GM15510 (cell line): ENCODE measurements around the gene UBE2V1.

Experiments
- POLR2A ChIP-seq: IDR thresholded peaks from 3 replicates; pipeline ENCODE4 v1.6.1; 2011; ENCODE audit warnings: borderline replicate concordance; ENCODE audit not compliant: insufficient read length; ENCODE audit errors: extremely low read depth

Gene UBE2V1

GRCh38 chr20:50111829-50112495, 988 bp downstream of the UBE2V1 start:
- no peak for TF ChIP-seq POLR2A

DNA sequence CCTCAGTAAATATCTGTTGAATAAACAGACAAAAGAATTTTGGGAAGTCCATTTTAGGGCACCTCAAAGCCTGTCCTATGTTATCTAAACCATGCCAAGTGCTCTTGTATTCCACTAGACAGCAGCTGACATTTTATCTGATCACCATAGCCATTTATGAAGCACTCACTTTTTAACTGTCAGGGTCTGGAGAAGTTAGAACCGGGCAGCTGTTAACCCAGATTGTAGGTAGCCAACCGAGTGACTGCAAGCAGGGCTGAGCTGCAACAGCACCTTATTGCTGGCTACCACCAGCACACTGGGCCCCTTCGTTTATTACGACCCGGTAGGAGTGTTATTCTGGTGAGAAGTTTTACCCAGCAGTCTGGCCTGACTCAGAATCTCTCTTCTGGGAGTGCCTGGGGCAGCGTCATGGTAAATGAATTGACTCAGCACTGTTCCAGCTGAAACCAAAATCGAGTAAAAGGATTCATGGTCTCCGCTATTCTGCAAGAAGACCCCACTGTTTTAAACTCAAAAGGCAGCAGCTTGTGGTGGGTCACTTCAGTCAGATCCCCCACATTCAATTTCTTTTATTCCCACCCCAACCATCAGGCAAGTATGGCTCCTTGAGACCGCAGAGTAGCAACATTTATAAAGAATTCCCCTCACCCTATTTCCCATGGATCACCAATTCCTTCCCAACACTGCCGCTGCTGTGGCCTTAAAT, 1.7 kb downstream of the UBE2V1 start:
- no peak for TF ChIP-seq POLR2A

- no peak for TF ChIP-seq POLR2A
Measured at GRCh38 chr20:50110141-50111047, 2.6 kb downstream of the UBE2V1 start.

DNA sequence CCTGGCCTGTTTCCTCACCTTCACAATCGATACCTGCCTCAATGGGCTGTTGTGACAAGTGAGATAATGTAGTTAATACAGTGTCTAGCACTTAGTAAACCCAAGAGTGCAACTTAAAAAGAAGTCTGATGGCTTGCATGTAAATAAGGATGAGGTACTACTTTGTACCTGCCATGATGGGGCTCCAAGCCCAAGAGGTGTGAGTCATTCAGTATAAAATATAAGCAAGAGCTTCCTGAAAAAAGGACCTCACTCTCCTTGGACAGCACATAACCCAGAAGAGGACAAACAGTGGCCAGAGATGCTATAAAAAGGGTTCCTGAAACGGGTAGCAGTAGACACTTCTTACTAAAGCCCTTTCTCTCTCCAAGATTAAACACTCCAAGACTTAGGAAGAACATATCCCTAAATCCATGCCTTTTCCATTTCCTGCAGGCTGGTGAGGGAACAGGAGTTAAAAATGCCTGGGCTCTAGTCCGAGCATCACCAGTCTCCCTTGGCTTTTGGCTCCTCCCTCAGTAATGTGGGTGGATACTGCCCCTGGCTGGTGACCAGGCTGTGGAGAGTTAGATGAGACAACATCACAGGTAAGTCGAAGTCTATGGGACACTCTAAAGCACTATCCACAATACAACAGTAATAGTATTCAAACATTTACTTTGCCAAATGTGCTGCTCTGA, 4.3 kb downstream of the UBE2V1 start:
- no peak for TF ChIP-seq POLR2A

DNA sequence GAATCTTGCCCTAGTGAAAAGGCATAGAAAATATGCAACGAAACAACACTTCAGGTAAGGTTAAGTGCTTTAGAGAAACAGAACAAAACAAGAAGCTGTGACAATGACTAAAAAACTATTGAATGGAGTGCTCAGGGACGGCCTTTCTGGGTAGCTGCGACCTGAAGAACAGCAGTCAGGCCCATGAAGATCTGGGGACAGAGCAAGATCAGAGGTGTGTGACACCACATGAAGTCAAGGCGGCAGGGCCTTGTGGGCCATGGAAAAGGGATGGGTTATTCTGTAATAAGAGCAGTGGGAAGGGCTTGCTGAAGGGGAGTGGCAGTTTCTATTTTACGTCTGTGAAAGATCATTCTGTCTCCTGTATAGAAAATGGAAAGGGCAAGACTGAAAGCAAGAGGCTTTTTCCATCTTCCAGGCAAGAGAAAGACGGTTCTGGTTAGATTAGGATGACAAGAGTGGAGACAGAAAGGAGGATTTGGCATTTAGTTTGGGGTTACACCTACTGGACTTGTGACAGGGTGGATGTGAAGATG, 5.1 kb downstream of the UBE2V1 start:
- TF ChIP-seq POLR2A, result no peak

DNA sequence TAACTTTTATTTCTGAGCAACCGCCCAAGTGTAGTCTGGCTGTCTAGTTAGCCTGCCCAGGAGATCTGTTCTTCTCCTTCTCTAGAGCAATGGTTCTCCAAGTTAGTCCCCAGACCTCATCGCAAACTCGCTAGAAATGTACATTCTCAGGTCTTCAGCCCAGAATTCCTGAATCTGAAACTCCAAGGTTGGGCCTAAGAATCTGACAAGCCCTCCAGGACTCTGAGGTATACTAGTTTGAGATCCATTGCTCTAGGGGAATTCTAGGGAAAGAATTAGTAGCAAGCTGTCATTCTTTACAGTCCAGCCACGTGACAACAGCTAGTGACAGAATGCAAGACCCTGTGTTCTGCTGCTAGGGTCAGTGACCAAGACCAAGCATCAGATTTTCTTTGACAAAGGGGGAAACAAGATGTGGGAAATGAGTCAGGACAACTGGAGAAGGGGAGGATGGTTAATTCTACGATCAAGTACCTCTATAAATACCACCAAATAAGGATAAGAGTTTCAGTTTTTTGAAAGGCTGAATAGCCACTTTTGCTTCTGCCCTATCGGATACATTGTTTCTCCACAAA, 5.8 kb downstream of the UBE2V1 start:
- TF ChIP-seq POLR2A, result no peak

GRCh38 chr20:50101887-50102286, 11.1 kb downstream of the UBE2V1 start:
- no peak for TF ChIP-seq POLR2A

DNA sequence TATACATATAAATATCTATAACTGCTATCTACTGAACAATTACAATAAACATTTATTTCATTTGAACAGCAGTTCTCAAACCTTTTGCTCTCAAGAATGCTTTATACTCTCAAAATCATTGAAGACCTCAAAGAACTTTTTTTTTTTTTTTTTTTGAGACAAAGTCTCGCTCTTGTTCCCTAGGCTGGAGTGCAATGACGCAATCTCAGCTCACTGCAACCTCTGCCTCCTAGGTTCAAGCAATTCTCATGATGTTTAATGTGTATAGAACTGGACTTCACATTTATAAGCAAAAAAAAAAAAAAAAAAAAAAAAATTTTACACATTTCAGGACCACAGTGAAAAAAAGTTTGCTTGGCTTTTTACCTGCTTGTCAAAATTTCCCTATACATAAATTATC, 11.7 kb downstream of the UBE2V1 start:
- no peak for TF ChIP-seq POLR2A

GRCh38 chr20:50100552-50100951, 12.4 kb downstream of the UBE2V1 start:
- no peak for TF ChIP-seq POLR2A

- no peak for TF ChIP-seq POLR2A
Measured at GRCh38 chr20:50099565-50099991, 13.4 kb downstream of the UBE2V1 start.

DNA sequence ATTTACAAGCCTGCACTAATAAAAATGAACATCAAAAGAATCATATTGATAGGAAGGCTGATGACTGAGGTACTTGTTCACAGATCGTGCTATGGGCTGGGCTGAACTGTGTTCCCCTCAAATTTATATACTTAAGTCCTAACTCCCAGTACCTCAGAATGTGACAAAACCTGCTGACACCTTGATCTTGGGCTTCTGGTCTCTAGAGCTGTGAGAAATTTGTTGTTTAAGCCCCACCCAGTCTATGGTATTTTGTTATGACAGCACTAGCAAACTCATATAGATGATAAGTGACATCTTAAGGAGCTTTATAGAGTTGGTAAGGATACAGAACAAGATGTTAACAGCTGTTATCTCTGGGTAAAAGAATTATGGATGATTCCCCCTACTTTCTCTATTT, 13.8 kb downstream of the UBE2V1 start:
- TF ChIP-seq POLR2A, result no peak

- TF ChIP-seq POLR2A, result no peak
Measured at GRCh38 chr20:50098259-50098658, 14.7 kb downstream of the UBE2V1 start.

- no peak for TF ChIP-seq POLR2A
Measured at GRCh38 chr20:50097843-50098242, 15.1 kb downstream of the UBE2V1 start.

GRCh38 chr20:50096237-50096636, 16.7 kb downstream of the UBE2V1 start:
- no peak for TF ChIP-seq POLR2A
